Ishikawa (cell line): ENCODE data around the gene GRM5.

Experiments used
- CEBPB ChIP-seq: IDR thresholded peaks from 2 replicates; pipeline ENCODE4 v1.6.1; 2012
- CREB1 ChIP-seq: IDR thresholded peaks from 2 replicates; pipeline ENCODE4 v1.6.1; 2012; ENCODE audit warnings: low read depth
- EGR1 ChIP-seq: IDR thresholded peaks from 2 replicates; pipeline ENCODE4 v1.6.1; 2012
- EP300 ChIP-seq: IDR thresholded peaks from 2 replicates; pipeline ENCODE4 v1.6.1; 2012; ENCODE audit warnings: borderline replicate concordance
- FOXM1 ChIP-seq: IDR thresholded peaks from 2 replicates; pipeline ENCODE4 v1.6.1; 2012; ENCODE audit warnings: low read depth, borderline replicate concordance
- MAX ChIP-seq: IDR thresholded peaks from 2 replicates; pipeline ENCODE4 v1.6.1; 2012
- NFIC ChIP-seq: IDR thresholded peaks from 2 replicates; pipeline ENCODE4 v1.6.1; 2012
- RAD21 ChIP-seq: IDR thresholded peaks from 2 replicates; pipeline ENCODE4 v1.6.1; 2012; ENCODE audit warnings: low read depth
- TAF1 ChIP-seq: IDR thresholded peaks from 2 replicates; pipeline ENCODE4 v1.6.1; 2012; ENCODE audit warnings: low read depth, mild to moderate bottlenecking
- TCF12 ChIP-seq: IDR thresholded peaks from 2 replicates; pipeline ENCODE4 v1.6.1; 2012; ENCODE audit warnings: low read depth
- TEAD4 ChIP-seq: IDR thresholded peaks from 2 replicates; pipeline ENCODE4 v1.6.1; 2012
- USF1 ChIP-seq: IDR thresholded peaks from 2 replicates; pipeline ENCODE4 v1.6.1; 2012
- YY1 ChIP-seq: IDR thresholded peaks from 2 replicates; pipeline ENCODE4 v1.6.1; 2012; ENCODE audit warnings: low read depth
- ZBTB7A ChIP-seq: IDR thresholded peaks from 2 replicates; pipeline ENCODE4 v1.6.1; 2012; ENCODE audit warnings: low read depth
- TF ChIP-seq, protein P1 (sequence below): IDR thresholded peaks from 2 replicates; pipeline ENCODE4 v1.6.1; 2012; ENCODE audit warnings: low read depth, mild to moderate bottlenecking

GRM5 gene

GRCh38 chr11:88543902-88544655 lies 521.7 kb downstream of the GRM5 start:
- TF ChIP-seq ZBTB7A = no peak
- TF ChIP-seq RAD21 = peak; percentile 99

- TF ChIP-seq CEBPB = no peak
- TF ChIP-seq MAX = no peak
- no peak for TF ChIP-seq EP300
- no peak for TF ChIP-seq RAD21
- no peak for TF ChIP-seq ZBTB7A
Observed at GRCh38 chr11:88541006-88541405, 524.8 kb downstream of the GRM5 start.

DNA sequence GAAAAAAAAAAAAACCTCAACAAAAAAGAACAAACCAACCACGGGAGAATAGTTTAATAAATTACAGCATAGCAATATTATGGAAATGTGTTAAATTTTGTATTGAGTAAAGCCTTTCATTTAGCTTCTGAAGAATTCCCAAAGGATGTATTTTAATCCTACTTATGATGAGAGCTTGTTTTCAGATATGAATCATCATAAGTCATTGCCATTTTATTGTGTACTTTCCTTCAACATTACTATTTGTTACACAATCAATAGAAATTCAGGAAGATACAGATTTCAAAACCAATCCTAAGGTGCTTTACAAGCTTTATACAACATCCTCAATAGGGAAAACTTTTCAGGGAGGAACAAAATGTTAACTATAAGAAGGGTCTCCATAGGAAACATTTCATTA lies 527.7 kb downstream of the GRM5 start:
- TF ChIP-seq NFIC = no peak
- no peak for TF ChIP-seq FOXM1
- TF ChIP-seq TEAD4 = no peak

DNA sequence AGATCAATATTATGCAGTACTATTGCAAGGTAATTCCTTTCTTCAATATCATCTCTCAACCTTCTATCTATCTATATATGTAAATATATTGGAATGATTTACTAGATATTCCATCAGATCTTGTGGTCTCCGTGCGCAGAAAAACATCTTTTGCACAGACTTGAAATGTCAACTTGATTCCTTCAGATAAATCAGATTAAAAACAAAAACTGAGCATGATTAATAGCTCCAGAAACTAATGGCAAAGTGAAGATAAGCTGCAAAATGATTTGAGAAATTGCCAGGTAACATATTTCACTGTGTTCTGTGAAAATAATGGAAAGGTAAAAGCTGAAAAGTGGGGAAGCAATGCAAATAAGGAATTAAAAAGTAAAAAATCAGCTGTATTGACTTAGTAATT lies 528.2 kb downstream of the GRM5 start:
- TF ChIP-seq TCF12 = no peak
- no peak for TF ChIP-seq ZBTB7A
- no peak for TF ChIP-seq EGR1
- no peak for TF ChIP-seq MAX
- TF ChIP-seq TAF1 = no peak
- no peak for TF ChIP-seq NFIC
- TF ChIP-seq, protein P1, sequence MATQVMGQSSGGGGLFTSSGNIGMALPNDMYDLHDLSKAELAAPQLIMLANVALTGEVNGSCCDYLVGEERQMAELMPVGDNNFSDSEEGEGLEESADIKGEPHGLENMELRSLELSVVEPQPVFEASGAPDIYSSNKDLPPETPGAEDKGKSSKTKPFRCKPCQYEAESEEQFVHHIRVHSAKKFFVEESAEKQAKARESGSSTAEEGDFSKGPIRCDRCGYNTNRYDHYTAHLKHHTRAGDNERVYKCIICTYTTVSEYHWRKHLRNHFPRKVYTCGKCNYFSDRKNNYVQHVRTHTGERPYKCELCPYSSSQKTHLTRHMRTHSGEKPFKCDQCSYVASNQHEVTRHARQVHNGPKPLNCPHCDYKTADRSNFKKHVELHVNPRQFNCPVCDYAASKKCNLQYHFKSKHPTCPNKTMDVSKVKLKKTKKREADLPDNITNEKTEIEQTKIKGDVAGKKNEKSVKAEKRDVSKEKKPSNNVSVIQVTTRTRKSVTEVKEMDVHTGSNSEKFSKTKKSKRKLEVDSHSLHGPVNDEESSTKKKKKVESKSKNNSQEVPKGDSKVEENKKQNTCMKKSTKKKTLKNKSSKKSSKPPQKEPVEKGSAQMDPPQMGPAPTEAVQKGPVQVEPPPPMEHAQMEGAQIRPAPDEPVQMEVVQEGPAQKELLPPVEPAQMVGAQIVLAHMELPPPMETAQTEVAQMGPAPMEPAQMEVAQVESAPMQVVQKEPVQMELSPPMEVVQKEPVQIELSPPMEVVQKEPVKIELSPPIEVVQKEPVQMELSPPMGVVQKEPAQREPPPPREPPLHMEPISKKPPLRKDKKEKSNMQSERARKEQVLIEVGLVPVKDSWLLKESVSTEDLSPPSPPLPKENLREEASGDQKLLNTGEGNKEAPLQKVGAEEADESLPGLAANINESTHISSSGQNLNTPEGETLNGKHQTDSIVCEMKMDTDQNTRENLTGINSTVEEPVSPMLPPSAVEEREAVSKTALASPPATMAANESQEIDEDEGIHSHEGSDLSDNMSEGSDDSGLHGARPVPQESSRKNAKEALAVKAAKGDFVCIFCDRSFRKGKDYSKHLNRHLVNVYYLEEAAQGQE = no peak
- no peak for TF ChIP-seq FOXM1

DNA sequence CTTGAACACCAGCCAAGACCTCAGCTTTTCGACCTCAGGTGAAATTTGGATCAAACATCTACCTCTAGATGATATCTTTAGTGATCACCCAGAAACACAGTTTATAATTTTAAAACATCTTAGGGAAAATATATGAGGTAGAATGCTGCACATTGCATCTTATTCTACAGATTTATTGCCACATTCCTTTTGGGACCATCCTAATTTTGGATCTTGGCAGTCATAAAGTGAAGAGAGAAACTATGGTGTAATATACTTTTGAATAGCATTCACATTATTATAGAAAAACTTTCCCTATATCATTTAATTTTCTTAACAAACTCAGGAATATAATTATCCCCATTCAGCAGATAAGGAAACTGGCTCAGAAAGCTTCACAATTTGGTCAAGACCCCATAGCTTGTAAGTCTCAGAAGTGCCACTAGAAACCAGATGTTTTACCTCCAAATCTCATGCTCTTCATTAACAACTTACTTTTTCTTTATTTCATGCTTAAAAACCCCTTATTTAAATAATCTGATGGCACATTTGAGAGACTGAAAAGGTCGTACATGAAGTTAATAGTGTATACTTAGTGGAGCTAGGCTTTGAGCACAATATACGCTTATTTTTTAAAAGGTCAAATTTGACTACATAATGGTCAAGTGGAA lies 529.0 kb downstream of the GRM5 start:
- TF ChIP-seq EGR1 = no peak
- no peak for TF ChIP-seq CREB1
- no peak for TF ChIP-seq EP300
- no peak for TF ChIP-seq TAF1
- TF ChIP-seq MAX = no peak
- TF ChIP-seq, protein P1 = no peak
- no peak for TF ChIP-seq FOXM1
- TF ChIP-seq RAD21 = no peak
- no peak for TF ChIP-seq USF1
- no peak for TF ChIP-seq YY1
- no peak for TF ChIP-seq TCF12
- TF ChIP-seq TEAD4 = no peak
- no peak for TF ChIP-seq NFIC
- TF ChIP-seq ZBTB7A = no peak
- TF ChIP-seq CEBPB = no peak

DNA sequence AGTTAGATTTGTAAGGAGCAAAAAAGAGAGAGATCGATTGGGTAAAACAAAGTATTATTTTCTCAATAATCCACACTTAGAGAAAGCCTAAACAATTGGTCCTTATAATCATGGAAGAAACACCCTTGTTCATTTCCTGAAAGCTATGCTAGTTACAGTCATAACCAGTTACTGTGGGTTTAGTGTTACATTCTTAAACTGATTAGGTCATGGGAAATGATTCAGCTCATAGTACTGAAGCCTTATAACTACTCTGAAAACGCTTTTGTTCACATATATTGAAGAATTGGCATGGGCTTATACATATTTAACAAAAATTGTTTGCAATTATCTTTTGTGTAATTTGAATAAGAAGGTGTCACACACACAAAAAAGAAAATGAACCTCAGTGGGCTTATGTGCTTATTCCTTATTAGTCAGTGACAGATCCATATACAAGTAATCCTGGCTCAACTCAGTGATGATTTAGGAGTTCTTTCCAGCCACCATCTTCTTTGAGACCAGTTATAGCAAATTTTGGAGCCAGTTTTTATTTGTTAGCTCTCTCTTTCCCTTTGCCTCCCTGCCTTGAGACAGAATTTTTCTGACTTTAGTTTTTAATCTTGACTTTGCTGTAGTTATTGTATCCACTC lies 529.8 kb downstream of the GRM5 start:
- TF ChIP-seq TEAD4 (peak; percentile 45; the same call in 1 of the 2 replicates), TAF1 (no peak), CREB1 (no peak), EP300 (peak; percentile 35; the same call in 1 of the 2 replicates), FOXM1 (no peak), CEBPB (no peak), EGR1 (no peak), RAD21 (no peak), YY1 (no peak), NFIC (no peak), MAX (0 out of 2 replicates have a peak, but pooled peaks have one; percentile 10), TCF12 (no peak)
- TF ChIP-seq, protein P1 = no peak
